Kidney (tissue), 14 donors: ENCODE results near the gene OTX1. TPM values are rescaled to one million over a fixed set of nuclear protein-coding genes. Genes with fewer than 3 reads are reported as not detected.

ENCODE experiments used
- DNase-seq, 5 donors: peaks; one replicate each; pipeline ENCODE4 v3.0.0-alpha.2; 2013 to 2020
- FAIRE-seq: peaks from 2 replicates; lab custom pipeline; 2012; peaks lifted over from hg19 to GRCh38; lab: Jason Lieb, UNC
- H3K27ac ChIP-seq, 2 donors: one replicate each; pipeline ENCODE4 v1.7.0; 2013; ENCODE audit warnings: low read depth in 2 of 2, low read length in 2 of 2, inconsistent platforms in 1 of 2
- H3K27me3 ChIP-seq: one replicate; pipeline ENCODE4 v1.7.1; 2013; ENCODE audit warnings: low read length, inconsistent platforms; ENCODE audit not compliant: control insufficient read depth, insufficient read depth
- H3K36me3 ChIP-seq, 3 donors: one replicate each; pipeline versions ENCODE4 v1.7.0 to v1.7.1; 2013; ENCODE audit warnings: low read length in 3 of 3, control low read depth in 1 of 3, inconsistent platforms in 1 of 3; ENCODE audit not compliant: insufficient read depth in 3 of 3, control insufficient read depth in 2 of 3
- H3K4me1 ChIP-seq, 3 donors: one replicate each; pipeline versions ENCODE4 v1.7.0 to v1.7.1; 2013; ENCODE audit warnings: low read length in 3 of 3, inconsistent platforms in 1 of 3, low read depth in 1 of 3; ENCODE audit not compliant: control insufficient read depth in 2 of 3, insufficient read depth in 2 of 3
- H3K4me3 ChIP-seq, 3 donors: one replicate each; pipeline versions ENCODE4 v1.7.0 to v1.8.1; 2013; ENCODE audit warnings: low read length in 3 of 3, control low read depth in 1 of 3, inconsistent platforms in 1 of 3
- H3K9ac ChIP-seq, 3 donors: one replicate each; pipeline versions ENCODE4 v1.7.0 to v1.7.1; 2013; ENCODE audit warnings: low read length in 3 of 3, control low read depth in 1 of 3, inconsistent platforms in 1 of 3
- H3K9me3 ChIP-seq, 3 donors: one replicate each; pipeline versions ENCODE4 v1.7.0 to v1.7.1; 2013; ENCODE audit warnings: low read length in 3 of 3, control low read depth in 1 of 3, inconsistent platforms in 1 of 3; ENCODE audit not compliant: control insufficient read depth in 2 of 3, insufficient read depth in 1 of 3
- CTCF ChIP-seq: IDR thresholded peaks from 3 replicates; pipeline ENCODE4 v1.5.1; 2012; ENCODE audit warnings: mild to moderate bottlenecking, moderate library complexity, borderline replicate concordance; ENCODE audit not compliant: insufficient read depth; ENCODE audit errors: extremely low read depth
- intact Hi-C: fragments of 100-400 bp; cut with DNase I; formaldehyde crosslinking; loops from one replicate; pipeline ENCODE4 v1.11.1; 2022
- polyA plus RNA-seq: library from polyadenylated mRNA; stranded (reverse); fragments of 350-450 nt; fragmentation: Illumina TruSeq; extraction: RNeasy Lipid Tissue Mini Kit (QIAGEN cat#74804); gene quantifications from one replicate; pipeline ENCODE4 v1.2.3, GENCODE V29; 2014; ENCODE audit warnings: low read depth, low replicate concordance; ENCODE audit not compliant: insufficient read depth
- total RNA-seq: library from RNA; stranded (reverse); fragmentation: NEBNext Ultra II Directional; extraction: Animal tissue kit (Norgen Biotek cat#: 25700); gene quantifications from one replicate; pipeline ENCODE4 v1.2.1, GENCODE V29; 2021
- donor health status: control.
- donor health status: control.
- donor health status: control.
- donor health status: control.
- donor health status: control.
- donor health status: DM: yes; HTN: yes; CAD: no.
- donor health status: Normal renal cell carcinoma (clear cell type).

OTX1 gene
- total and polyA plus RNA-seq, 2 donors from 2014 or later = not detected

DNA sequence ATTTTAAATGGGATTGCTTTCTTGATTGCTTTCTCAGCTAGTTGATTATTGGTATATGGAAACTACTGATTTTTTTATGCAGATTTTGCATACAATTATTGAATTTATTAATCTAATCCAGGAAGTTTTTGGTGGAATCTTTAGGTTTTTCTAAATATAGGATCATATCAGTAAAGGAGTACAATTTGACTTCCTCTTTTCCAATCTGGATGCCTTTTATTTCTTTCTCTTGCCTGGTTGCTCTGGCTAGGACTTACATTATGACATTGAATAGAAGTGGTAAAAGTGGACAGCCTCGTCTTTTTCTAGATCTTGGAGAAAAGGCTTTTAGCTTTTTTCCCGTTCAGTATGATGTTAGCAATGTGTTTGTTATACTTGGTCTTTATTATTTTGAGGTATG, 51.3 kb downstream of the OTX1 start:
- FAIRE-seq (no peak), DNase-seq (no peak)
- Histone ChIP-seq H3K9ac (no peak overlapping the region), H3K27me3 (no peaks in the 10 kb centered on the region), H3K4me1 (no peaks in the 10 kb centered on the region), H3K27ac (no peak overlapping the region), H3K4me3 (no peak overlapping the region), H3K36me3 (no peaks in the 10 kb centered on the region), H3K9me3 (peaks cover 0 to 31% (median 12%) of the 10 kb centered on the region in 3 donors)
- no peak for TF ChIP-seq CTCF
- intact Hi-C loops = no loop called here

DNA sequence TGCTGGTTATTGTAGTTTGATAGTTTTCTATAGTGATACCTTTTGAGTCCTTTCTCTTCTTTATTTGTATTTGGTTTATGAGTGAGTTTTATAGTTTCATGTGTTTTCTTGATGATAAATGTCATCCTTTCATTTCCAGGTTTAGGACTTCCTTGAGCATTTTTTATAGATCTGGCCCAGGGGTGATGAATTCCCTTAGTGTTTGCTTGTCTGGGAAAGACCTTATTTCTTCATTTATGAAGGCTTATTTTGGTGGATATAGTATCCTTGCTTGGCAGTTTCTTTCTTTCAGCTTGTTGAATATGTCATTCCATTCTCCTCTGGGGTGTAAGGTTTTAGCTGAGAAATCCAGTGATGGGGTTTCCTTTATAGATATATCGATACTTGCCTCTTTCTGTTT, 53.9 kb downstream of the OTX1 start:
- no peak for TF ChIP-seq CTCF
- peaks cover 0 to 31% (median 12%) of the 10 kb centered on the region in 3 donors for H3K9me3 ChIP-seq
- H3K4me1 ChIP-seq = no peaks in the 10 kb centered on the region
- FAIRE-seq = no peak
- H3K4me3 ChIP-seq = no peak overlapping the region
- no peak for DNase-seq
- intact Hi-C loops = no loop called here
- H3K36me3 ChIP-seq = no peaks in the 10 kb centered on the region
- H3K9ac ChIP-seq = no peak overlapping the region
- no peak overlapping the region for H3K27ac ChIP-seq
- no peaks in the 10 kb centered on the region for H3K27me3 ChIP-seq
